Measurements from ENCODE around the gene MYL6B.

- TF ChIP-seq CTCF (IDR thresholded peaks at IDR 0.05) (no peak), POLR2AphosphoS5 (IDR thresholded peaks at IDR 0.05; ENCODE audit: low read depth, low read length) (no peak), SIN3A (IDR thresholded peaks at IDR 0.05; ENCODE audit: borderline replicate concordance, insufficient read depth, low read depth, low read length) (no peak)
- TF ChIP-seq, protein P1, sequence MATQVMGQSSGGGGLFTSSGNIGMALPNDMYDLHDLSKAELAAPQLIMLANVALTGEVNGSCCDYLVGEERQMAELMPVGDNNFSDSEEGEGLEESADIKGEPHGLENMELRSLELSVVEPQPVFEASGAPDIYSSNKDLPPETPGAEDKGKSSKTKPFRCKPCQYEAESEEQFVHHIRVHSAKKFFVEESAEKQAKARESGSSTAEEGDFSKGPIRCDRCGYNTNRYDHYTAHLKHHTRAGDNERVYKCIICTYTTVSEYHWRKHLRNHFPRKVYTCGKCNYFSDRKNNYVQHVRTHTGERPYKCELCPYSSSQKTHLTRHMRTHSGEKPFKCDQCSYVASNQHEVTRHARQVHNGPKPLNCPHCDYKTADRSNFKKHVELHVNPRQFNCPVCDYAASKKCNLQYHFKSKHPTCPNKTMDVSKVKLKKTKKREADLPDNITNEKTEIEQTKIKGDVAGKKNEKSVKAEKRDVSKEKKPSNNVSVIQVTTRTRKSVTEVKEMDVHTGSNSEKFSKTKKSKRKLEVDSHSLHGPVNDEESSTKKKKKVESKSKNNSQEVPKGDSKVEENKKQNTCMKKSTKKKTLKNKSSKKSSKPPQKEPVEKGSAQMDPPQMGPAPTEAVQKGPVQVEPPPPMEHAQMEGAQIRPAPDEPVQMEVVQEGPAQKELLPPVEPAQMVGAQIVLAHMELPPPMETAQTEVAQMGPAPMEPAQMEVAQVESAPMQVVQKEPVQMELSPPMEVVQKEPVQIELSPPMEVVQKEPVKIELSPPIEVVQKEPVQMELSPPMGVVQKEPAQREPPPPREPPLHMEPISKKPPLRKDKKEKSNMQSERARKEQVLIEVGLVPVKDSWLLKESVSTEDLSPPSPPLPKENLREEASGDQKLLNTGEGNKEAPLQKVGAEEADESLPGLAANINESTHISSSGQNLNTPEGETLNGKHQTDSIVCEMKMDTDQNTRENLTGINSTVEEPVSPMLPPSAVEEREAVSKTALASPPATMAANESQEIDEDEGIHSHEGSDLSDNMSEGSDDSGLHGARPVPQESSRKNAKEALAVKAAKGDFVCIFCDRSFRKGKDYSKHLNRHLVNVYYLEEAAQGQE (IDR thresholded peaks at IDR 0.05; ENCODE audit: insufficient read depth in 1 of 2, low read depth in 2 of 2, low read length in 1 of 2): no peak
These were observed 20.5 kb downstream of the MYL6B start for GRCh38 chr12:56172839-56173238.

Data from Panc1 (cell line).